Stimulated activated CD4-positive, alpha-beta T cell treated with anti-CD3 and anti-CD28 coated beads, Interleukin-4, amount 100 ng/mL, for 48 hours (primary cell): Measurements from ENCODE around the gene ITSN2.
"Not testable (repeated sequence)": the region's sequence is repeated elsewhere in the genome, so short reads cannot be mapped to it uniquely, and the experiment has no call there.

Experiments
- DNase-seq, 2 donors: peaks; one replicate each; pipeline ENCODE4 v3.0.0-alpha.2; 2020; ENCODE audit warnings: low read depth in 2 of 2

Gene ITSN2

GRCh38 chr2:24363301-24363700 lies 3.0 kb upstream of the ITSN2 start:
- DNase-seq, result no peak

GRCh38 chr2:24362253-24362652 lies 1.9 kb upstream of the ITSN2 start:
- no peak for DNase-seq

GRCh38 chr2:24360963-24361330 lies 611 bp upstream of the ITSN2 start:
- DNase-seq, result no peak

GRCh38 chr2:24359129-24360049 lies 947 bp downstream of the ITSN2 start:
- DNase-seq, result peak; percentile 37 to 43

GRCh38 chr2:24357767-24358166 lies 2.6 kb downstream of the ITSN2 start:
- not testable (repeated sequence) for DNase-seq

- not testable (repeated sequence) for DNase-seq
These were observed 3.2 kb downstream of the ITSN2 start for GRCh38 chr2:24357115-24357514.

- DNase-seq, result no peak
These were observed 5.4 kb downstream of the ITSN2 start for GRCh38 chr2:24354957-24355356.

- DNase-seq, result no peak
These were observed 5.9 kb downstream of the ITSN2 start for GRCh38 chr2:24354395-24354794.

- no peak for DNase-seq
These were observed 6.4 kb downstream of the ITSN2 start for GRCh38 chr2:24353973-24354372.

GRCh38 chr2:24353364-24353763 lies 7.0 kb downstream of the ITSN2 start:
- no peak for DNase-seq

GRCh38 chr2:24352664-24353063 lies 7.7 kb downstream of the ITSN2 start:
- no peak for DNase-seq

- DNase-seq, result no peak
These were observed 8.4 kb downstream of the ITSN2 start for GRCh38 chr2:24351981-24352380.

- DNase-seq, result no peak
These were observed 8.8 kb downstream of the ITSN2 start for GRCh38 chr2:24351627-24351938.

GRCh38 chr2:24350826-24351626 lies 9.3 kb downstream of the ITSN2 start:
- no peak for DNase-seq

- DNase-seq, result no peak
These were observed 11.2 kb downstream of the ITSN2 start for GRCh38 chr2:24349097-24349496.

GRCh38 chr2:24345937-24346336 lies 14.4 kb downstream of the ITSN2 start:
- DNase-seq, result no peak

- DNase-seq, result no peak
These were observed 17.0 kb downstream of the ITSN2 start for GRCh38 chr2:24343225-24343882.

- DNase-seq, result no peak
These were observed 18.0 kb downstream of the ITSN2 start for GRCh38 chr2:24342110-24342910.

- DNase-seq, result no peak
These were observed 20.5 kb downstream of the ITSN2 start for GRCh38 chr2:24339856-24340262.

- DNase-seq, result not testable (repeated sequence)
These were observed 21.2 kb downstream of the ITSN2 start for GRCh38 chr2:24339098-24339497.

GRCh38 chr2:24337890-24338289 lies 22.4 kb downstream of the ITSN2 start:
- DNase-seq, result no peak

GRCh38 chr2:24336811-24337210 lies 23.5 kb downstream of the ITSN2 start:
- no peak for DNase-seq
